GM20000 (cell line): ENCODE results near the gene ZNF546.

ENCODE experiments used
- DNase-seq: peaks from one replicate; pipeline ENCODE4 v3.0.0; 2012; ENCODE audit warnings: low spot score
- TF ChIP-seq, protein P1 (sequence below): IDR thresholded peaks from 2 replicates; pipeline ENCODE4 v1.5.1; 2012; ENCODE audit warnings: mild to moderate bottlenecking, control low read depth; ENCODE audit errors: extremely low read depth, missing control alignments

ZNF546 gene

DNA sequence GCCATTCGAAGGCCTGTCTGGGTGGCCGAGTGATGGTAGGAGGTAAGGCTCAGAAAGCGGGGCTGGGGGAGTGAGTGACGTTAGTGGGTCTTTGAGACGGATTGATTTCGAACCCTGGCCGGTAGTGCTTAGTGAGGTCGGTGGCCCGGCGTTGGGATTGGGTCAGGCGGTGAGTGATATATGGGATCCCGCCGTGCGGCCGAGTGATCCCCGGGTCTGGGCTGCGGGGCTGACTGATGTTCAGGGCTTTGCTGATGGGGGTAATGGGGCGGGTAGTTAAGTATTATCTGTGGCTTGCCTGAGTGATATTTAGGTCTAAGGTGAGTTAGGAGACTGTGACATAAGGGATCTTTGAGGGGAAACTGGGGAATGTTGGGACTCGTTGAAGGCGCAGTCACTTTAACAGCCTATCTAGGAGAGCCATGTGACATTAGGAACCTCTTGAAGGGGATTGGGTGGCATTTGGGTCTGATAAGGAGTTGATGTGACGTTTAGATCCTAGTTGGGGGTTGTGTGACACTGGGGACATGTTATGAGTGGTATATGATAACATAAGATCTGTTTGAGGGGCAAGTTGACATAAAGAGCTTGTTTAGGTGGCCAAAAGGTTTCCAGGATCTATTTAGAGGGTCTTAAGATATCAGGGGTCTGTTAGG, 25.4 kb upstream of the ZNF546 start:
- TF ChIP-seq, protein P1, sequence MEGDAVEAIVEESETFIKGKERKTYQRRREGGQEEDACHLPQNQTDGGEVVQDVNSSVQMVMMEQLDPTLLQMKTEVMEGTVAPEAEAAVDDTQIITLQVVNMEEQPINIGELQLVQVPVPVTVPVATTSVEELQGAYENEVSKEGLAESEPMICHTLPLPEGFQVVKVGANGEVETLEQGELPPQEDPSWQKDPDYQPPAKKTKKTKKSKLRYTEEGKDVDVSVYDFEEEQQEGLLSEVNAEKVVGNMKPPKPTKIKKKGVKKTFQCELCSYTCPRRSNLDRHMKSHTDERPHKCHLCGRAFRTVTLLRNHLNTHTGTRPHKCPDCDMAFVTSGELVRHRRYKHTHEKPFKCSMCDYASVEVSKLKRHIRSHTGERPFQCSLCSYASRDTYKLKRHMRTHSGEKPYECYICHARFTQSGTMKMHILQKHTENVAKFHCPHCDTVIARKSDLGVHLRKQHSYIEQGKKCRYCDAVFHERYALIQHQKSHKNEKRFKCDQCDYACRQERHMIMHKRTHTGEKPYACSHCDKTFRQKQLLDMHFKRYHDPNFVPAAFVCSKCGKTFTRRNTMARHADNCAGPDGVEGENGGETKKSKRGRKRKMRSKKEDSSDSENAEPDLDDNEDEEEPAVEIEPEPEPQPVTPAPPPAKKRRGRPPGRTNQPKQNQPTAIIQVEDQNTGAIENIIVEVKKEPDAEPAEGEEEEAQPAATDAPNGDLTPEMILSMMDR: no peak
- DNase-seq: no peak

DNA sequence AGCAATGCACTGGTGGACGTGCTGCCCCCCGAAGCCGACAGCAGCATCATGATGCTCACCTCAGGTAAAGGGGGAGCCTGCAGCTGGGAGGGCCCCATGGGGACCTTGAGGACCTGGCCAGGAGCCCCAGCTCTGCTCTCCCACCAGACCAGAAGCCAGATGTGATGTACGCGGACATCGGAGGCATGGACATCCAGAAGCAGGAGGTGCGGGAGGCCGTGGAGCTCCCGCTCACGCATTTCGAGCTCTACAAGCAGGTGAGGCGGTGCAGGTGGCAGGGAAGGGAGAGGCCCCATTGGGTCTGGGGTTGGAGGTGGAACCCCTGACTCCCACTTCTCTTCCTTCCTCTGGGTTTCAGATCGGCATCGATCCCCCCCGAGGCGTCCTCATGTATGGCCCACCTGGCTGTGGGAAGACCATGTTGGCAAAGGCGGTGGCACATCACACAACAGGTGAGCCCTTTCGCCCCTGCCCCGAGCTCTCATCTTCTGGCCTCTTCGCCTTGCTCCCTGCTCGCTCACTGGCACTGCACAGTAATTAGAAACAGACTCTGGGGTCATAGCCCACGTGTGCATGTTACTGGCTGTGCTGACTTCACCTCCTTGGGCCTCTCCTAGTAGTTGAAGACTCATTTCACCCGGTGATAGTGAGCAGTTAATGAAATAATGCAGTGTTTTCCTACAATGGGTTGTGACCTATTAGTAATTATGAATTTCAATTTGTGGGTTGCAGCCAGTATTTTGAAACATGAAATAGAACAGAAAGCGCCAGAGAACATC, 22.3 kb upstream of the ZNF546 start:
- TF ChIP-seq, protein P1: no peak
- DNase-seq: no peak

DNA sequence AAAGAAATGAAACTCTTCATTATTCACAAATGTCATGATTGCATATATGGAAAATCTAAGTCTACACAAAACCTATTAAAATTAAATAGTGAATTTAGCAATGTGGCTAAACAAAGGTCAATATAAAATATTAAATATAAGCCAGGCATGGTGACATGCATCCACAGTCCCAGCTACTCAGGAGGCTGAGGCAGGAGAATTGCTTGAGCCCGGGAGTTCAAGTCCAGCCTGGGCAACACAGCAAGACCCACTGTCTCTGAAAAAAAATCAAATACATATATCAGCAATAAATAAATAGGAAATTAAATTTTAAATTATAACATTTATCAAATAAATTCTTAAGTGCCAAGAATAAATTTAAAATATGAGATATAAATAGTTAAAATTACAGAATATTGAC, 14.0 kb upstream of the ZNF546 start:
- no peak for DNase-seq
- TF ChIP-seq, protein P1: no peak

DNA sequence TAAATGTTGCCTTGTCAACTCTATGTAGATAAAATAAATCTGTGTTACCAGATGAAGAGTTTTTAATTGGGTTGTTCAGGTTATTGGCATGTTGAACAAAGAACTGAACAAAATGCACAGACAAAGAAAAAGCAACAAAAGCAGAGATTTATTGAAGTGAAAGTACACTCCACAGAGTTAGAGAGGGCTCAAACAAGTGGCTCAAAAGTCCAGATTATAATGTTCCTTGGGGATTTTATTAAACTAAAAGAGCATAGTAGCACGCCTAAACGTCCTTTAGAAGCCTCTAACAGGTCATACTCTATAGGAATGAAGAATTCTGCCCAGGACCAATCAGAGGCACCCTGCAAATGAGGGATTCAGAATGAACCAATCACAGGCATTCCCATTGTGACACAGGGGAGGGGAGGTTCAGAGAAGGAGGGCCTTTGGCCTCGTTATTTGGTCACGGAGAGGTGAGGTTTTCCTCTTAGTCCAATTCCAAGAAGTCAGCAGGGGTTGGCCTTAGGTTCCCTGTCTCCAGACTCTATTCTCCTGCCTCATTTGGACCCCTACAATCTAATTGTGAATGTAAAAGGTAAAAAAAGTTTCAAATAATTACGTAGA, 13.1 kb upstream of the ZNF546 start:
- TF ChIP-seq, protein P1: no peak
- DNase-seq: no peak

DNA sequence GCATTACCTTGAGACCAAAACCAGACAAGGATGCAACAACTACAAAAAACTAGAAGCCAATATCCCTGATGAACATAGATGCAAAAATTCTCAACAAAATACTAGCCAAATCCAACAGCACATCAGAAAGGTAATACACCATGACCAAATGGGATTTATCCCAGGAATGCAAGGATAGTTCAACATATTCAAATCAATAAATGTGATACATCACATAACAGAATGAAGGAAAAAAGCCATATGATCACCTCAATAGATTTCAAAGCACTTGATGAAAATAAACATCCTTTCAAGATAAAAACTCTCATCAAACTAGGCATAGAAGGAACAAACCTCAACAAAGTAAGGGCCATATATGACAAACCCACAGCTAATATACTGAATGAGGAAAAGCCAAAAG, 10.2 kb upstream of the ZNF546 start:
- TF ChIP-seq, protein P1: no peak
- no peak for DNase-seq

DNA sequence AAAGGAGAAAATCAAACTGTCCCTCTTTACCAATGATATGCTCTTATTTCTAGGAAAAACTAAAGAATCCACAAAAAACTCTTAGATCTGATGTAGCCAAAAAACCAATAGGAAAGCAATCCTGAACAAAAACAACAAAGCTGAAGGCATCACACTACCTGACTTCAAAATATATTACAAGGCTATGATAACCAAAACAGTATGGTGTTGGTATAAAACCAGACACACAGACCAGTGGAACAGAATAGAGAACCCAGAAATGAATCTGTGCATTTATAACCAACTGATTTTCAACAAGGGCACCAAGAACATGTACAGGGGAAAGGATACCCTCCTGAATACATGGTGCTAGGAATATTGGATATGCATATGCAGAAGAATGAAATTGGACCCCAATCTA, 9.7 kb upstream of the ZNF546 start:
- TF ChIP-seq, protein P1: no peak
- no peak for DNase-seq

DNA sequence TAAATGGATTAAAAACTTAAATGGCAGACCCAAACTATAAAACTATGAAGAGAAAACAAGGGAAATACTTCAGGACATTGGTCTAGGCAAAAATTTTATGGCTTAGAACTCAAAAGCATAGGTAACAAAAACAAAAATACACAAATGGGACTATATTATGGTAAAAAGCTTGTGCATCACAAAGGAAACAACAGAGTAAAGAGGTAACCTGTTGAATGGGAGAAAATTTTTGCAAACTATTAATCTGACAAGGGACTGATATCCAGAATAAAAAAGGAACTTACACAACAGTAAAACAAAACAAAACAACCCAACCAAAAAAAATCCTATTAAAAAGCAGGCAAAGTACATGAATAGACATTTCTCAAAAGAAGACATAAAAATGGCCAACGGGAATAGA, 9.3 kb upstream of the ZNF546 start:
- DNase-seq: no peak
- TF ChIP-seq, protein P1: no peak
